Adipocyte (in vitro differentiated cells): ENCODE data around the gene RGS3.
"Not testable (repeated sequence)": the region's sequence is repeated elsewhere in the genome, so short reads cannot be mapped to it uniquely, and the experiment has no call there.

Experiments used
- DNase-seq: peaks from one replicate; pipeline ENCODE4 v3.0.0-alpha.2; 2015; ENCODE audit warnings: low read depth
- H3K27me3 ChIP-seq: replicated peaks from 2 replicates; pipeline ENCODE4 v1.7.0; 2013; ENCODE audit warnings: mild to moderate bottlenecking, low read length, moderate library complexity; ENCODE audit not compliant: control insufficient read depth, insufficient read depth
- H3K36me3 ChIP-seq: 2 replicates; pipeline ENCODE4 v1.7.0; 2013; ENCODE audit warnings: low read length, mild to moderate bottlenecking, moderate library complexity; ENCODE audit not compliant: control insufficient read depth, insufficient read depth, severe bottlenecking
- H3K4me1 ChIP-seq: 2 replicates; pipeline ENCODE4 v1.7.0; 2013; ENCODE audit warnings: mild to moderate bottlenecking, low read length, moderate library complexity; ENCODE audit not compliant: control insufficient read depth, insufficient read depth
- H3K4me3 ChIP-seq: 2 replicates; pipeline ENCODE4 v1.7.0; 2013; ENCODE audit warnings: mild to moderate bottlenecking, low read length, moderate library complexity
- H3K9ac ChIP-seq: 2 replicates; pipeline ENCODE4 v1.7.0; 2013; ENCODE audit warnings: mild to moderate bottlenecking, low read length, moderate library complexity
- H3K9me3 ChIP-seq: 2 replicates; pipeline ENCODE4 v1.7.0; 2013; ENCODE audit warnings: mild to moderate bottlenecking, low read length, moderate library complexity; ENCODE audit not compliant: control insufficient read depth

RGS3 gene

DNA sequence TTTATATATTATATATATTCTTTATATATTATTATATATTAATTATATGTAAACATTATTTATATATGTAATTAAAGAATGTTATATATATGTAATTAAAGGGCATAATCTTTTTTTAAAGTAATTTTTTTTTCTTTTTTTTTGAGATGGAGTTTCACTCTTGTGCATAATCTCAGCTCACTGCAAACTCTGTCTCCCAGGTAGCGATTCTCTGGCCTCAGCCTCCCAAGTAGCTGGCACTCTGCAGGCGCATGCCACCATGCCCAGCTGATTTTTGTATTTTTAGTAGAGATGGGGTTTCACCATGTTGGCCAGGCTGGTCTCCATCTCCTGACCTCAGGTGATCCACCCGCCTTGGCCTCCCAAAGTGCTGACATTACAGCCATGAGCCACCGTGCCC is 27.6 kb downstream of the RGS3 start:
- not testable (repeated sequence) for H3K27me3 ChIP-seq, H3K4me3 ChIP-seq, DNase-seq, H3K9ac ChIP-seq, H3K36me3 ChIP-seq, H3K9me3 ChIP-seq
- H3K4me1 ChIP-seq = peaks cover 14% of the 10 kb centered on the region

DNA sequence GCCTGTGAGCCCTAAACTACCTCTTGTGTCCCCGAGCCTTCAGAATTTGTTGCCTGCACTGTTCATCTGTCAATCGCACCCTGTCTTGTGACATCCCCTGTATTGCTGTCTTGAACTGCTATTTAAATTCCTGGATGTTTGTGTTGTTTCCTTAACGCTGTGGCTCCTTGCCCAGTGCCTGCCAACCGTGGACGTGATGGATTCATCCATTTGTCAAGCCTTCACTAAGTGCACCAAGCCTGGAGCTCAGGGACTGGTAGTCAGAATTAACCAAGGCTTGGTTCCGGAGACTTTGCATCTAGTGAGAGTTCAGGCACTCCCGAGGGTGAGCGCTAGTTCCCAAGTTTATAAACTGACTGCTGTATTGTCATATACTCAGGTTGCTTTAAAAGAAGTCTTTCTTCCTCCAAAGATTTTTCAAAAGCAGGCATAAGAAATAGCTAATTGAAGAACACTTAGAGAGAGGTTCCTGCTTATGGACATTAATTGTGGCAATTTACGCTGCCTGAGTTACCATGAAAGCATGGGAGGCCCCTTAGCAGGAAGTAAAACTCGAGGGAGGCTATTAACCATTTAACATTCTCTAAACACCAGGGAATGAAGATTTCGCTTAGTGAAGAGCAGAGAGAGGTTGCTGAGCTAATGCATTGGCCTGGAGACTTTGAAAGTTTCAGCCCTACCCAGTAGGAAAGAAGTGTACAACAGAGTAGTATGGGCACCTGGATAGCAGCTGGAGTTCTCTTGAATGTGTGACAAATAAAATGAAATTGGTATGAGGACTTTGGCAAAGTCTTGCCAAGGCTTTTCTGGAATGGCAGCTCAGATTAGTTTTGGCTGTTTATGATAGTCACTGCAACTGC is 29.0 kb downstream of the RGS3 start:
- H3K27me3 ChIP-seq = no peaks in the 10 kb centered on the region
- peaks cover 14% of the 10 kb centered on the region for H3K4me1 ChIP-seq
- DNase-seq = no peak
- H3K9ac ChIP-seq = no peak overlapping the region
- no peaks in the 10 kb centered on the region for H3K36me3 ChIP-seq
- no peaks in the 10 kb centered on the region for H3K9me3 ChIP-seq
- no peak overlapping the region for H3K4me3 ChIP-seq

DNA sequence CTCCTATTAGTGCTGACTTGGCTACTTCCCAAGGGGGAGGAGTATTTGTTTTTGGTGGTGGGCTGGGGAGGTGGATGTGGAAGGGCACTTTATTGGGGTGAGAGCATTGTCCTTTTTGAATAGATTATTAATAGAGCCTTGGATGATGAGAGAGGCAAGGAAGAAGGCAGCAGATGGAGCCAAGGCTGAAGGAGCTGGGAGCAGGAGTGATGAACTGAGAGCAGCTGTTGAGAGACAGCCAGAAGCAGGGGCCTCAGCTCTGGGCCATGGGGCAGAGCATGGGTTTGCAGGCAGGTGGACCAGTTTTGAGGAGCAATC is 29.6 kb downstream of the RGS3 start:
- no peaks in the 10 kb centered on the region for H3K27me3 ChIP-seq
- H3K36me3 ChIP-seq = no peaks in the 10 kb centered on the region
- DNase-seq = no peak
- H3K4me1 ChIP-seq = peaks cover 13% of the 10 kb centered on the region
- H3K4me3 ChIP-seq = no peak overlapping the region
- H3K9me3 ChIP-seq = no peaks in the 10 kb centered on the region
- no peak overlapping the region for H3K9ac ChIP-seq

DNA sequence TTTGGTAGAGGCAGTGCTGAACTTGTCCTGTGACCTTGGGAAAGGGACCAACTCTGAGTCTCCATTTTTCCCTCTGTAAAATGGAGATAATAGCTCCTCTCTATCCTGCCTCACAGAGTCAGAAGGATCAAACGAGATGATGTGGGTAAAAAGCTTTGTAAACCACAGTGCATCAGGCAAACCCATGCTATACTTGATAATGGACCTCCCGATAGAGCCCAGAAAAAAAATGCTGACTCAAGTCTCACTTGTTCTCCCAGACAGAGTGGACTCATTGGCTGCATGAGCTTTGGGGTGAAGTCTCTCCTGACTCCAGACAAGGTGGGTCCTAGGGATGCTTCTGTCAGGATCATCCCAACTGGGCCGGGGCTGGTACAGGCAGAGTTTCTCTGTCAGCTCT is 32.0 kb downstream of the RGS3 start:
- Histone ChIP-seq H3K9ac (no peak overlapping the region), H3K4me1 (peaks cover 6% of the 10 kb centered on the region), H3K27me3 (no peaks in the 10 kb centered on the region), H3K4me3 (no peak overlapping the region), H3K9me3 (no peaks in the 10 kb centered on the region), H3K36me3 (no peaks in the 10 kb centered on the region)
- DNase-seq = no peak

DNA sequence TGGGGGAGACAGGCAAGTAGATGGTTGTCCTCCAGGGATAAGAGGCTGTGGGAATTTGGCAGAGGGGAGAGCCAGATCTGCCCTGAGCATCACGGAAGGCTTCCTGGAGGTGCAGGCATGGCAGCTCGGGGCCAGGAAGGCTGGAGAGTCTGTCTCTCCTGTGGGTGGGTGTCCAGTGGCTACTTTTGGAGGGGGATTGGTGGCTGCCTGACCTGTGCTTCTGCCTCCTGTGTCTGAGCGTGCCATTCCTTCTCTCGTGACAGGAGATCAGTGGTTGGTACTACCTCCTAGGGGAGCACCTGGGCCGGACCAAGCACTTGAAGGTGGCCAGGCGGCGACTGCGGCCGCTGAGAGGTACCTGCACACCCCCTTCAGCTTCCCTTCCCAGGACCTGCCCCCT is 33.5 kb downstream of the RGS3 start:
- no peak overlapping the region for H3K4me3 ChIP-seq
- H3K27me3 ChIP-seq = peaks cover 6% of the 10 kb centered on the region
- no peaks in the 10 kb centered on the region for H3K36me3 ChIP-seq
- H3K9me3 ChIP-seq = no peaks in the 10 kb centered on the region
- peaks cover 6% of the 10 kb centered on the region for H3K4me1 ChIP-seq
- DNase-seq = no peak
- H3K9ac ChIP-seq = no peak overlapping the region

DNA sequence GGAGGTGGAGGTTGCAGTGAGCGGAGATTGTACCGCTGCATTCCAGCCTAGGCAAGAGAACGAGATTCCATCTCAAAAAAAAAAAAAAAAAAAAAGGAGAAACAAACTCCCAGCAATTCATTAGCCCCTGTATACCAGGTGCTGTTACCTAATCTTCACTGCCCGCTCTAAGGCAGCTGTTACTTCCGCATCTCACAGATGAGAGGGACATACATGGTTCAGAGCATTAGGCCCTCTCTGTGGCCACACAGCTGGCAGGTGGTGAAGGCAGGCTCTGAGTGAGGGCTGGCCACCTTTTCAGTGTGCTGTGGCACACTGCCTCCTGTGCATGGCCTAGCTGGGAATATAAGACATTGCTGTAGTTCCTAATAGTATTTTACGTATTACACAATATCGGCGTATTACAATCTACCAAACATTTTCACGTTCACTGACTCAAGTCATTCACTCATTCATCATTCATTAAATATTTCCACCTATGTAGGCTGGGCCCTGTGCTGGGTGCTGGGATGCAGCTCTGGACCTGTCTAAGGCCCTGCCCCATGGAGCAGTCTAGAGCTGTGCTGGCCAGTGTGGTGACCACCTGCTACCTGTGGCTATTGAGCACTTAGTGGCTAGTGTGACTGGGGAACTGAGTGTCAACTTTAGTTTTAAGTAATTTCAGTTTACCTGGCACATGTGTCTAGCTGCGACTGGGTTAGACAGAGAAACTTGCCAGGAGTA is 35.8 kb downstream of the RGS3 start:
- Histone ChIP-seq H3K4me3 (no peak overlapping the region), H3K4me1 (no peaks in the 10 kb centered on the region), H3K9ac (no peak overlapping the region), H3K9me3 (no peaks in the 10 kb centered on the region), H3K36me3 (no peaks in the 10 kb centered on the region), H3K27me3 (peaks cover 12% of the 10 kb centered on the region)
- no peak for DNase-seq

DNA sequence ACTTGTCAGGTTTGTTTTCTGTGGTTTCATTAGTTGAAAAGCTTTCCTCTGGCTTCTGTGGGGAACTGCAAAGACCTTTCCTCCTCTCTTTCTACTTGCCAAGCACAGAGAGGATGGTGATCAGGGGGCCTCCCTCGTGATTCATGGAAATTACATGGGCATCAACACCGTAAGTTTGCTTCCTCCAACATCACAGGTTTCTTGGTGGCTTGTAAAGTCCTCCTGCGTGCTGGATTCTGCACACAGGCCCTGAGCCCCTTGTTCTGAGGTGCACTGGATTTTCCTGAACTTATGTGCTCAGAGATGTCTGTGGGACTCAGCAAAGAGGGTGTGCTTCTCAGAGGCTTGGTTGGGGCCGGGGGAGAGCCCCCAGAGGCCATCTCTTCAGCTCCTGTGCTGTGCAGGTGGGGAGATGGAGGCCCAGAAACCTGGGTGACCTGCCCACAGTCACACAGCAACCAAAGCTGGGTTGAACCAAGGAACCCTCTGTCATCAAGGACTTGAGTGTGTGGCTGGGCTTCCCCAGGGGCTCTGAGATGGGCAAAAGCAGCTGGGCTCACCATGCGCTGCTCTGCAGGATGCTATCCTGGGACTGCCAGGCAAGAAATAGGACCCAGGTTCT is 36.5 kb downstream of the RGS3 start:
- H3K27me3 ChIP-seq = peaks cover 12% of the 10 kb centered on the region
- no peaks in the 10 kb centered on the region for H3K9me3 ChIP-seq
- H3K36me3 ChIP-seq = no peaks in the 10 kb centered on the region
- no peak overlapping the region for H3K9ac ChIP-seq
- H3K4me1 ChIP-seq = peaks cover 5% of the 10 kb centered on the region
- DNase-seq = no peak
- no peak overlapping the region for H3K4me3 ChIP-seq

DNA sequence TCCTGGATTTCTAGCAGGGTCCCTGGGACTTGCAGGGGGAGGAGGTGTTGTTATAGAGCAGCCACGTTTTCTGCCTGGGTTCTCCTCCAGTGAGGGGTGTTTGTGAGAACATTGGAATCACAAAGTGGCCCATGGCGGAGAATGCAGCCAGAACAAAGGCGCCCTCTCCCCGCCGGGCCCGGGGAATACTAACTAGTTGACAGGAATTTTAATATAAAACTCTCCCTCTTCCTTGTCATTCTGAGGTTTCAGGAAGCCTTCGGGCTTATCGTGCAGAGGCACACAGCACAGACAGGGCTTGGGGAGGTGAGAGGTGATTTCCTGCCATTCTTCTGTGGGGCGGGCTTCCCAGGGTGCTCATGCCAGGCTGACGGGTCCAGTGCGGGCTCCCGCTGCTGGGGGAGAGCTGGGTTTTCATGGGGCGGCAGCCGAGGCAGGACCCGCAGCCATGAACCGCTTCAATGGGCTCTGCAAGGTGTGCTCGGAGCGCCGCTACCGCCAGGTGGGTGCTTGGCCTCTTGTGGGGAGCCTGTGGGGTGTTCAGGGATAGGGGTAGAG is 37.7 kb downstream of the RGS3 start:
- no peaks in the 10 kb centered on the region for H3K9me3 ChIP-seq
- H3K36me3 ChIP-seq = no peaks in the 10 kb centered on the region
- H3K4me3 ChIP-seq = no peak overlapping the region
- DNase-seq = no peak
- H3K4me1 ChIP-seq = peaks cover 11% of the 10 kb centered on the region
- no peak overlapping the region for H3K9ac ChIP-seq
- peaks cover 12% of the 10 kb centered on the region for H3K27me3 ChIP-seq

DNA sequence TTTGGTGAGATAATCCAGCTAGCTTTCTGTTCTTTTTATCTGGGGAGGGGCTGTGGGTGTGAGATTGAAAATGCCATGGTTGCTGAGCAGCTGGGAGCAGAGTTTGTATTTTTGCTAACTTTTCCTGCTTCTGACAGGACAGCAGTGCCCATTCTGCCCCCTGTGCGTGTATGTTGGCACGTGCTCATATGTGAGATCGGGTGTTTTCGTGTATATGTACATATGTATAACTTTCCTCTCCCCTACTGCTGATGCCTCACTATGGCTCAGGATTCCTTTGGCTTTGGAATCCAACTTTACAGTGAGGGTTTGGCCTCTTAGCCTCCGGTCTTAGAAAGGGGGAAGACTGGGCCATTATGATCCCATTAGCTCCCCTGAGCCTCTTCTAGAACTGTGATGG is 38.3 kb downstream of the RGS3 start:
- Histone ChIP-seq H3K36me3 (no peaks in the 10 kb centered on the region), H3K4me3 (no peak overlapping the region), H3K9me3 (no peaks in the 10 kb centered on the region), H3K27me3 (peaks cover 12% of the 10 kb centered on the region), H3K9ac (no peak overlapping the region), H3K4me1 (peaks cover 14% of the 10 kb centered on the region)
- DNase-seq = no peak

DNA sequence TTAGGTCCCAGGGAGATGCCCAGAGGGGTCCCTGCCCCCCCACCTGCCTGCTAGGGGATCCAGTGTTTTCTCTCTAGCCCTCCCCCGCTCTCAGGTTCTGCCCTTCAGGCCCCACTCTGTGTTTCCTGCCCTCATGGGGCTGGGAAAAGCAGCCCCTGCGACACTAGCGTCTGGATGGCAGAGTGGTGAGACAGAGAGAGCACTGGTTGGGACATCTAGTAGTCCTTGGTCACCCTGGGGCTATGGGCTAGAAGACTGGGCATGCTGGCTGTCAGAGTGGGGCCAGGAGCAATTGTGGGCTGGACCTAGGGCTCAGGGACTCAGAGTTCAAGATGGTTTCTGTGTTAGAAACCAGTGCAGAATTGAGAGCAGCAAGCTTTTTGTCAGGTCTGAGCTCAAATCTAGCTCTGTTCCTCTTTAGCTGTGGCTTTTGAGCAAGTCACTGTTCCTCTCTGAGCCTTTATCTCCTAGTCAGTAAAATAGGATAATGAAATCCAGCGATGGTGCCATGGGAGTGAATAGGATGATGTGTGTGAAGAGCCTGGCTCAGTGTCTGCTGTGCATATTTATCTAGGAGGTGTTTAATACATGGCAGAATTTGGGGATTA is 39.0 kb downstream of the RGS3 start:
- H3K4me3 ChIP-seq = no peak overlapping the region
- peaks cover 14% of the 10 kb centered on the region for H3K4me1 ChIP-seq
- no peaks in the 10 kb centered on the region for H3K9me3 ChIP-seq
- DNase-seq = no peak
- no peaks in the 10 kb centered on the region for H3K36me3 ChIP-seq
- no peak overlapping the region for H3K9ac ChIP-seq
- H3K27me3 ChIP-seq = peaks cover 12% of the 10 kb centered on the region

DNA sequence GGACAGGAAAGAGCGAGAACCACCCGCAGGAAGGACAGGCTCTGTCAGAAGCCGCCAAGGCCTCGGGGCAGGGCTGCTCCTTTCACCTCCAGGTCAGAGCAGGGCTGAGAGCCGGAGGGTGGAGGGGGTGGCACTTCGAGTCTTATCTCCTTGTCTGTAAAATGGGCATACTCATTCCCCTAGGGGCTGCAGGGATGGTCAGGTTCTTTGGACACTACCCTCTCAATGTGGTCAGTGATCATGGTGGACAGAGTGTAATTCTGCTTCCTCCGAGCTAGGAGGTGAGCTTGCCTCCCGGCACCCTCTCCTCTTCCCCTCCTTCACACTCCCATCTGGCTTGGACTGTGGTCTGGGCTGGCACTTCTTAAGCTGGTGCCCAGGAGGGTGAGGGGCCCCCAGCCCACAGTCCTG is 39.6 kb downstream of the RGS3 start:
- H3K27me3 ChIP-seq = peaks cover 12% of the 10 kb centered on the region
- H3K4me1 ChIP-seq = peaks cover 14% of the 10 kb centered on the region
- no peak for DNase-seq
- no peaks in the 10 kb centered on the region for H3K9me3 ChIP-seq
- H3K36me3 ChIP-seq = no peaks in the 10 kb centered on the region
- no peak overlapping the region for H3K9ac ChIP-seq
- no peak overlapping the region for H3K4me3 ChIP-seq
